HuH-7 (cell line): Measurements from ENCODE around the gene STAT5B.

Experiments used
- DNase-seq: peaks from one replicate; pipeline ENCODE4 v3.0.0; 2011; ENCODE audit warnings: low spot score

STAT5B gene

DNA sequence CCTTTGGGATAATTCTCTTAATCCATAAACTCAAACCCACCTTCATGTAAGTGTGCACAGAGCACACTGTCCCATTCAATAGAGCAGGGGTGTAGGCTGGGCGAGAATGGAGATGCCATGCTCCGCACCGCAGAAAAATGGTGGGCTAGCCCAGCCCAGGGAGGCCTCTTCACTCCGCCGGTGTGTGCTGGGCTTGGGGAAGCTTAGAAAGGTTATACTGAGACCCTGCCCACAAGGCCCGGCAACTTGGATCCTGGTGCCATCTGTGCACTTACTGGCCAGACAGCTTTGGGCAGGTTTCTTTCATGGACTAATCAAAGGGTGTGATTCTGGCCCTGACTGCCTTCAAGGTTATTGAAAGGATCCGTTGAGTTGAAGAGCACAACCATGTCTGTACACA is 8.4 kb upstream of the STAT5B start:
- no peak for DNase-seq

DNA sequence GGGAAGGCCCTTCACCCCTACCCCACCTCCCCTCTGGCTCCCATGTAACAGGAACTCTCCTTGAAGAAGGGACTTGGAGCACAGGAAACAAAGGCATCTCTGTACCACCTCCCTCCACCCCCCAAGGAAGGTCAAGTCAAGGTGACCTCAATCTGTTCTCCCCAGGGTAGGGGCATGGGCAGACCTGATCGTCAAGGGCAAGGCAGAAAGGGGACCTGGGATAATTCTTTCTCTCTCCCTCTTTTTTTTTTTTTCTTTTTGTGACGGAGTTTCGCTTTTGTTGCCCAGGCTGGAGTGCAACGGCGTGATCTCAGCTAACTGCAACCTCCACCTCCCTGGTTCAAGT is 7.8 kb upstream of the STAT5B start:
- no peak for DNase-seq

DNA sequence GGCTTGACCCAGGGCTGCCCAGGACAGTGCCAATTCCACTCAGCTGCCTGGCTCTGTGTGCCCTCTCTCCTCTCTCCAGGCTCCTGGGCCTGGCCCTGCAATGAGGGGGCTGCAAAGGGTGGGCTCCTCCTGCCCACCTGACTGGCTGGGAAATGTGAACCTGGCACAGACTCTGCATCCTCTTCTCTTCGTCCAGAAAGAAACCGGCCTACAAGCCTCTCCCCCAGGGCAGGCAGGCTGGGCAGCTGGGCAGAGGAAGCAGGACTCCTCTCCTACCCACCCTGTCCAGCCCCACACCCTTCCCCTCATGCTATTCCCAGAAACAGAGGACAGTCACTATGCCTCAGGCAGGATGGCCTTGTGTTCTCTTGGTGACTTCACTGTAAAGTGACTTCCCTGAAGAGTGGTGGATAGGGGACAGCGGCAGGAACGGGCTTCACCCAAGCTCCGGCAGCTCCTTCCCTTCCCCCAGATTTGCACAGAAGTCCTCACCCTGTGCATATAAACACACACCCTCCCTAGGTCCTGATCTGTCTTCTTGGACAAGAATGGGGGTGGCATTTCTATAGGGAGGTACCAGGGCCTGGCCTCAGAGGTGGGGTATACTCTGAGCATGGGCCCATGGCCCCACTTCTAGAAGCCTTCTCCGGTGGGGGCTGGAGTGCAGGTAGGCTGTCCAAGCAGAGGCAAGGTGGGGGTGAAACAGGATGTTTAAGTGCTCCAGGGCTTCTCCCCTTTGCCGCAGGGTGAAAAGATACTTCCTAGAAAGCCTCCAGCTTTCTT is 7.2 kb upstream of the STAT5B start:
- no peak for DNase-seq

DNA sequence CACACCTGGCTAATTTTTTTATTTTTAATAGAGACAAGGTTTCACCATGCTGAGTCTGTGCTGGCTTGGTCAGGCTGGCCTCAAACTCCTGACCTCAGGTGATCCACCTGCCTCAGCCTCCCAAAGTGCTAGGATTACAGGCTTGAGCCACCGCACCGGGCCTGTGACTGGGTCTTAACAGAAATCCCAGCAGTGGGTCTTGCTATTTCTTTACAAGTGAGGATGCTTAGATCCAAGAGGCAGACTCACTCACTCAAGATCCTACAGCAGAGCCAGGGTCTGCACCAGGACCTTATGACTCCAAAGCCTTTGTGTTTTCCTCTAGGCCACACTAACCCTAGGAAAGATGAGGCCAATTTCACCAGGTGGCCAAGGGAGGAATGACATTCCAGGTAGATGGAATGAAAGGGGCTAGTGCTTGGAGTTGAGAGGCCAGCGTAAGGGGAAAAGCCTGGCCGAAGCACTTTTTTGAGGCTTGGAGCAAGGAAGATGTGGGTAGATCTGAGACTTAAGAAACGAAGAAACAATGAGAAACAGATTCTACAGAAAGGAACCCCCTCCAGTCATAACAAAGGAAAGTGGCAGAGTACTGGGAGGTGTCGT is 6.4 kb upstream of the STAT5B start:
- DNase-seq = no peak

DNA sequence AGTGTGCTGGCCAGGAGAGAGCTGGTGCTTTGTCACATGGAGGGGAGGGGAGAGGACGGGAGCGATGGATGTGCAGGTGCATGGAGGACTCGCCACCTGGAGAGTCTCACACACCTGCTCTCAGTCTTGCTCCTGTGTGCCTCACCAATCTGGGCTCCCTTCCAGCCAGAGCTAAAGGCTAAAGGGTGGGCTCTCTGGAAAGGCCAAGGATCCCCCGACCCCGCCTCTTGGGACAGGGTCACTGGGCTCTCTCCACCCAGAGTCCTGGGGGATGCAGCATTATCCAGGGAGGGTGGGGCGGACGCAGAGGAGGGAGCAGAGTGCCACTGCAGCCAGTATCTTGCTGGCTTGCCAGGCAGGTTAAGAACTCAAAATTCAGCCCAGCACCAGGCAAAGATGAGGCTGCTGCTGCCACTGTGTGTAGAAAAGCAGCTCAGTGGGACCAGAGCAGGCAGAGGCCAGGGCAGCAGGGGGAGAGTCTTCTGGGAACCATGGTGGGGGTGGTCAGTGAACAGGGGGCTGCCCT is 5.4 kb upstream of the STAT5B start:
- DNase-seq = no peak

DNA sequence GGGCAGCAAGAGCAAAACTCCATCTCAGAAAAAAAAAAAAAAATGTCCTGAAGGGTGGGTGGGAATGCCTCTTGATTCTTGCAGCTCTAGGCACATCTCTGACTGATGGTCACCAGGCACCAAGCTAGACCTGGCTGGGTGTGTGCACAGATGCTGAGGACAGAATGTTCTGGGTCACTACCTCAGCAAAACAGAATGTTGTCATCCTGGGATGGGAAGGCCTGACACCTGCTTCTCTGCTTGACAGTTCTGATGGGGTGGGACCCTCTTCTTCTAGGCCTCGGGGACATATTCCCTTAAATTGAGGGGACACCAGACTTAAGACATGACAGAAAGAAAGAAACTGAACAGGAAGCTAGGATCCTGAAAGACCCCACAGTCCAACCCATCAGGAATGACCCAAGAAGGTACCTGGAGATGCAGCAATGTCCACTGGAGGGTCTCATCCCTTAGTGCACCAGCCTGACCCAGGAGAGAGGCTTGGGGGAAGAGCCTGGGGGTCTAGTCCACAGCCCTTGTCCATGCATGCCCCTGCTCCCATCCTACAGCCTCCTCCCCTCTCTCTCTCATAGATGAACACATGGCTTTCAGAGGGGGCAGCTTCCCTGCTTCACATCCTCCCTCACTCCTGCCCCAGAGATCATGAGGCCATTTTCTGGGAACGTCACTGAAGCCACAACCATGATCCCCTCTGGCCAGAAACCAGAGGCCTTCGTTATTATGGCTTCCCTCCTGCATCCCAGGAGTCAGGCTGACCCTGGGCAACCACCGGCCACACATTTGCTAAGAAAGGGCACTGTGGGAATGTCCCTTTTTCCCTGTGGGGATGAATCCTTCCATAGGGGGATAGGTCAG is 3.8 kb upstream of the STAT5B start:
- DNase-seq = no peak

- no peak for DNase-seq
Measured at GRCh38 chr17:42277342-42277712, 1.1 kb upstream of the STAT5B start.

DNA sequence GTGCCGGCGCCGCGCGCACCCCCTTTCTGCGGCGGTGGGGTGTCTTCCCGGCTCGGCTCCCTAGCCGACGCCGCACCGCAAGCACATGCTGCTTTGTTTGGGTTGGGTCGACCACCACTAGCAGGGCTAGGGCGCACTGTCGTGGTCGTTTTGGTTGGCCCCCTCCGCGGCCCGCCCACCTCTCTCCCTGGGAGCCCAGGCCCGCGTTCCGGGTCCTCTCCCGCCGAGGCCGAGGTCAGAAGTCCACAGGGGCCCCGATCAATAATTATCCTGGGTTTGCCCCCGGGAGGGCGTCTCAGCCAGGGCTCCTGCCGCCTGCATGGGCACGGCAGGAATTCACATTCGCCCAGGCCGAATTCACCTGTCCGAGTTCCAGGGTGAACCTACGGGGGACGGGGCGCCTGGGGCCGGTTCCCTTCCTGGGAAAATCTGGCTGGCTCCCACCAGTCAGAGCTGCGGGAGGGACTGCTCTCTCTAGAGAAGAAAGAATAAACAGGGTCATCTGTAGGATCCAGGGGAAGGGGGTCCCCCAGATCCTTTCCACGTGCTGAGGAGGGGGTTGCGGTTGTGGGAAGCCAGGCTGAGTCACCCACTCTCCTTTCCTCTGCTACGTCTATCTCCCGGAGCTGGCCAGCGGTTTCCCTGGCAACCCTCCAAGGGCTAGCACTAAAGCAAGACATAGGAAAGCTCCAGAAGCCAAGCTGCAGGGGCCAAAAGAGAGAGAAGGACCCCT is 584 bp upstream of the STAT5B start:
- DNase-seq = peak; percentile 76

GRCh38 chr17:42275527-42276358 is 448 bp downstream of the STAT5B start:
- no peak for DNase-seq

- DNase-seq = no peak
Measured at GRCh38 chr17:42274812-42275526, 1.2 kb downstream of the STAT5B start.

DNA sequence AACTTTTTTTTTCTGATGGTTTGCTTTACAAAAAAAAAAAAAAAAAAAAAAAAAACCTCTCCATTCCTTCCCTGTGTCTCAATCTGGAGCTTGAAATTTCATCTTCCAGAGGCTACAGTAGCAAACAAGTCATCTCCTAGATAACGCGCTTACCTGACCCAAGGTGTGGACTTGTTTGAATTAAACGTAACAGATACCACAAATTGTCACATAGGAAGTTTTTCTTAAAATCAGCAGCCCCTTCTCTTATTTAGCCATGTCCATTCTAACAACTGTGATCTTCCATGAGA is 2.0 kb downstream of the STAT5B start:
- no peak for DNase-seq

GRCh38 chr17:42273474-42274252 is 2.5 kb downstream of the STAT5B start:
- no peak for DNase-seq

GRCh38 chr17:42272162-42272907 is 3.9 kb downstream of the STAT5B start:
- no peak for DNase-seq

GRCh38 chr17:42271779-42272035 is 4.5 kb downstream of the STAT5B start:
- DNase-seq = no peak

DNA sequence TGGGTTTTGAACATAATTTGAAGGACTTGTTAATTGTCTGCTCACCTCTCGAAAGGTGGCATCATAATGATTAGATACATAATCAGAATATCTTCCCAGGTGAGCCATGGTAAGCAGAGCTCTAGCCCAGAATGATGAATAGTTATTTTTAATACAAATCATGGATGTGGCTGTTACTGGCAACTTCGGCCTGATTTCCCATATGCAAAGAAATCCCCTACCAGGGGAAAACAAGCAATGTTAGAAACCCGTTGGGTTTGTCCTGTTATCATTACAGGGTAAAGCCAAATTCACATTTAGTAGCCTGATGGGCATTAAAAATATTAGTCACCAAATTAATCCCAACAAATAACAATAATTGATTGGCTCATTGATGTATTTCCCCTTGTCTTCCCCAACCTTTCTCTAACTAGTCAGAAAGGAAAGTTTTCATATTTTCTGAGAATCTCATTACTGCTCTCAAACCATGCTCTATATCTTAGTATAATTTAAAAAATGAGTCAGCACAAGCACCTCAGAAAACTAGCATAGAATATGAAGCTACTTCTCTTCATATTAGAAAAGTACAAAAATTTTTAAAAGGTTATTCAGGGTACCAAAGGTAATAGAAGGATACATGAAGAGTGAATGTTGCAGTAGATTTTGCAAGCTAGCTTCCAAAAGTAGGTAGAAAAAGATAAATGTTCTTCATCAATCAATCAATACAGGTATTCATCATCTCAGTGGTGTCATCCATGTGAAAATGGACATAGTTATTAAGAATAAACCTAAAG is 5.0 kb downstream of the STAT5B start:
- no peak for DNase-seq

- no peak for DNase-seq
Measured at GRCh38 chr17:42270596-42270995, 5.6 kb downstream of the STAT5B start.

- no peak for DNase-seq
Measured at GRCh38 chr17:42270170-42270535, 6.0 kb downstream of the STAT5B start.

DNA sequence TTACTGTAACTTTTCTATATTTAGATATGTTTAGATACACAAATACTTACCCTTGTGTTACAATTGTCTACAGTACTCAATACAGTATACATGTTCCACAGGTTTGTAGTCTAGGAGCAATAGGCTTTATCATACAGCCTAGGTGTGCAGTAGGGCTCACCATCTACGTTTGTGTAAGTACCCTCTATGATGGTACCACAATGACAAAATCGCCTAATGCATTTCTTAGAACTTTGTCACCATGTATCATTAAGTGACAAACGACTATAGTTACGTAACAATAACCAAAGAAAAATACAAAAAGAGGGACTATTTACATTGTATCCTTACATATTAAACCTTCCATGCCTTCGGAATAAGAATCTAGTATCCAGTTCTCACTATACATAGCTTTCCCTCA is 8.0 kb downstream of the STAT5B start:
- DNase-seq = no peak
